PC-3 (cell line): Measurements from ENCODE around the gene PLCL2. TPM values are rescaled to one million over a fixed set of nuclear protein-coding genes. Genes with fewer than 3 reads are reported as not detected.

Experiments
- ATAC-seq: fragments of 200-7000 bp; cut with Tn5 transposase; 2 replicates; pipeline ENCODE4 v1.9.1; 2020; ENCODE audit warnings: mild to moderate bottlenecking, moderate library complexity
- BruUV-seq: library from RNA; stranded (reverse); fragments of 400-500 nt; replicated peaks from 2 replicates; lab custom pipeline; 2021; lab: Mats Ljungman, UMichigan
- CTCF ChIA-PET: fragments of 300-600 bp; sonication (Branson Sonifier 250); formaldehyde crosslinking; loops from one replicate; lab custom pipeline; 2022; ENCODE audit warnings: antibody characterized with exemption; lab: Charles Lee
- POLR2A ChIA-PET: fragments of 300-600 bp; sonication (Branson Sonifier 250); formaldehyde crosslinking; loops from one replicate; lab custom pipeline; 2022; ENCODE audit warnings: antibody characterized with exemption; ENCODE audit not compliant: unreplicated experiment; lab: Charles Lee
- DNase-seq: peaks from one replicate; pipeline ENCODE4 v3.0.0-alpha.2; 2015
- H2AFZ ChIP-seq: fragments of 300-600 bp; sonication (generic); 2 replicates; pipeline ENCODE4 v1.6.0; 2016; ENCODE audit warnings: antibody characterized with exemption, low read length
- H3F3A ChIP-seq: fragments of 300-600 bp; sonication (generic); one replicate; pipeline ENCODE4 v1.6.0; 2017; ENCODE audit warnings: antibody characterized with exemption, low read length, control low read depth, mild to moderate bottlenecking; ENCODE audit not compliant: unreplicated experiment
- H3K27ac ChIP-seq: fragments of 300-600 bp; sonication (generic); 2 replicates; pipeline ENCODE4 v1.5.1; 2016; ENCODE audit warnings: mild to moderate bottlenecking, low read length
- H3K27me3 ChIP-seq: fragments of 300-600 bp; sonication (generic); 2 replicates; pipeline ENCODE4 v1.6.1; 2016; ENCODE audit warnings: low read length, mixed read lengths
- H3K36me3 ChIP-seq: fragments of 300-600 bp; sonication (generic); 2 replicates; pipeline ENCODE4 v1.6.1; 2016; ENCODE audit warnings: low read depth, mixed run types, low read length, mixed read lengths
- H3K4me1 ChIP-seq: fragments of 300-600 bp; sonication (generic); 2 replicates; pipeline ENCODE4 v1.5.1; 2016; ENCODE audit warnings: low read length; ENCODE audit not compliant: insufficient read depth
- H3K4me2 ChIP-seq: fragments of 300-600 bp; sonication (generic); 2 replicates; pipeline ENCODE4 v1.6.0; 2016; ENCODE audit warnings: low read length
- H3K4me3 ChIP-seq: fragments of 300-600 bp; sonication (generic); 2 replicates; pipeline ENCODE4 v1.5.1; 2016; ENCODE audit warnings: mild to moderate bottlenecking, low read length, mixed read lengths
- H3K79me2 ChIP-seq: fragments of 300-600 bp; sonication (generic); 2 replicates; pipeline ENCODE4 v1.6.1; 2017; ENCODE audit warnings: low read length, mixed read lengths
- H3K9ac ChIP-seq: fragments of 300-600 bp; sonication (generic); 2 replicates; pipeline ENCODE4 v1.6.0; 2016; ENCODE audit warnings: mild to moderate bottlenecking, low read length
- H3K9me2 ChIP-seq: fragments of 300-600 bp; sonication (generic); replicated peaks from 2 replicates; pipeline ENCODE4 v1.6.1; 2016; ENCODE audit warnings: mixed run types, low read length, mixed read lengths
- H3K9me3 ChIP-seq: fragments of 300-600 bp; sonication (generic); 2 replicates; pipeline ENCODE4 v1.6.1; 2016; ENCODE audit warnings: low read length, mixed read lengths
- H4K20me1 ChIP-seq: fragments of 300-600 bp; sonication (generic); 2 replicates; pipeline ENCODE4 v1.6.1; 2016; ENCODE audit warnings: low read length, mixed read lengths
- EZH2 ChIP-seq: fragments of 300-600 bp; sonication (generic); IDR thresholded peaks from one replicate; pipeline ENCODE4 v1.6.1; 2017; ENCODE audit warnings: antibody characterized with exemption, mild to moderate bottlenecking, low read length; ENCODE audit not compliant: unreplicated experiment
- EZH2phosphoT487 ChIP-seq: fragments of 300-600 bp; sonication (generic); IDR thresholded peaks from 2 replicates; pipeline ENCODE4 v1.6.1; 2018; ENCODE audit warnings: mild to moderate bottlenecking, antibody characterized with exemption, low read length, borderline replicate concordance
- intact Hi-C: fragments of 100-400 bp; cut with micrococcal nuclease; formaldehyde crosslinking; loops from 2 replicates; pipeline ENCODE4 v1.9.0; 2023
- total RNA-seq: library from RNA; depleted of rRNA; stranded (reverse); fragments of >200 nt; gene quantifications from 2 replicates; pipeline ENCODE4 v1.2.3, GENCODE V29; 2014
- TF ChIP-seq, protein P1 (sequence below): fragments of 300-600 bp; sonication (generic); conservative IDR thresholded peaks from 2 replicates; pipeline ENCODE4 v1.5.1; 2017; ENCODE audit warnings: antibody characterized with exemption, low read depth, mild to moderate bottlenecking, low read length

PLCL2 gene
- total RNA-seq, 1 experiment from 2014 or later: 9.8 TPM

DNA sequence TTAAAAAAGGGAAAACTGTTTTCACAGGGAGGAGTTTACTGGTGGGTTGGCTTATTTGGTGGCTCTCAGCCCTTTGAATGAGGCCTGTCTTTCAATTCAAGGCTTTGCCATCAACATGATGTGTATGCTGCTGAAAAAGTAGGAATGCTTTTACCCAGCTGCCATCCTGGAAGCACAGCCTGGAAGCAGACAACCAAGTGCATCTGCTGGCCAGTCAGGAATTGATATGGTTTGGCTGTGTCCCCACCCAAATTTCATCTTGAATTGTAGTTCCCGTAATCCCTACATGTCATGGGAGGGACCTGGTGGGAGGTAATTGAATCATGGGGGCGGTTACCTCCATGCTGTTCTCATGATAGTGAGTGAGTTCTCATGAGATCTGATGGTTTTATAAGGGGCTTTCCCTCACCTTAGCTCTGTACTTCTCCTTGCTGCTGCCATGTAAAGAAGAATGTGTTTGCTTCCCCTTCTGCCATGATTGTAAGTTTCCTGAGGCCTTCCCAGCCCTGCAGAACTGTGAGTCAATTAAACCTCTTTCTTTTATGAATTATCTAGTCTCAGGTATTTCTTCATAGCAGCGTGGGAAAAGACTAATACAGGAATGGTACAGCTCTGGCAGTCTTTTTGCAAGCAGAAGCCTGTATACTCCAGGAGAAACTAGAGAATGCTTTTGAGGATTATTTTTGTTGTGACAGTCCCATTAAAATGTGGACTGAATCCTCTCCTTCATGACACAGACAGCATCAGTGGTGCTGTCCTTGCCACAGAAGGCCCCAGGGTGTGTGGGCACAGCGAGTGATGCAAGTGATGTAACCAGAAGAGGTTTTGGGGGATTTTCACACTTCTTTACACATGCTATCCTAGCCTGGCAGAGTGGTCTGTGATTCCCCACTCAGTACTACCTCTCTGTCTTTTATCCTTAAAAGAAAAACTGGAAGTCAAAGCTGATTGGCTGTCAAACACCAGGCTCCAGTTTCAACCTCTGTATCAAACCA, 20.0 kb downstream of the PLCL2 start:
- H3K9me3 ChIP-seq: no peaks in the 10 kb centered on the region
- no peak overlapping the region for H2AFZ ChIP-seq
- TF ChIP-seq EZH2 (no peak), EZH2phosphoT487 (no peak)
- TF ChIP-seq, protein P1, sequence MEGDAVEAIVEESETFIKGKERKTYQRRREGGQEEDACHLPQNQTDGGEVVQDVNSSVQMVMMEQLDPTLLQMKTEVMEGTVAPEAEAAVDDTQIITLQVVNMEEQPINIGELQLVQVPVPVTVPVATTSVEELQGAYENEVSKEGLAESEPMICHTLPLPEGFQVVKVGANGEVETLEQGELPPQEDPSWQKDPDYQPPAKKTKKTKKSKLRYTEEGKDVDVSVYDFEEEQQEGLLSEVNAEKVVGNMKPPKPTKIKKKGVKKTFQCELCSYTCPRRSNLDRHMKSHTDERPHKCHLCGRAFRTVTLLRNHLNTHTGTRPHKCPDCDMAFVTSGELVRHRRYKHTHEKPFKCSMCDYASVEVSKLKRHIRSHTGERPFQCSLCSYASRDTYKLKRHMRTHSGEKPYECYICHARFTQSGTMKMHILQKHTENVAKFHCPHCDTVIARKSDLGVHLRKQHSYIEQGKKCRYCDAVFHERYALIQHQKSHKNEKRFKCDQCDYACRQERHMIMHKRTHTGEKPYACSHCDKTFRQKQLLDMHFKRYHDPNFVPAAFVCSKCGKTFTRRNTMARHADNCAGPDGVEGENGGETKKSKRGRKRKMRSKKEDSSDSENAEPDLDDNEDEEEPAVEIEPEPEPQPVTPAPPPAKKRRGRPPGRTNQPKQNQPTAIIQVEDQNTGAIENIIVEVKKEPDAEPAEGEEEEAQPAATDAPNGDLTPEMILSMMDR: no peak
- ChIA-PET POLR2A (no interaction called here), CTCF (no interaction called here)
- no TSS peak for BruUV-seq
- no peak overlapping the region for H3K4me3 ChIP-seq
- no peaks in the 10 kb centered on the region for H3F3A ChIP-seq
- H3K79me2 ChIP-seq: peaks cover 30% of the 10 kb centered on the region
- H3K4me1 ChIP-seq: peaks cover 22% of the 10 kb centered on the region
- H3K9ac ChIP-seq: no peak overlapping the region
- no peaks in the 10 kb centered on the region for H4K20me1 ChIP-seq
- intact Hi-C loops: loop anchor here (5.0 kb wide), 1 partner anchor 108 kb away; no protein-coding TSS in a partner anchor
- no peak overlapping the region for H3K4me2 ChIP-seq
- H3K36me3 ChIP-seq: no peaks in the 10 kb centered on the region
- no peak for DNase-seq
- no peaks in the 10 kb centered on the region for H3K9me2 ChIP-seq
- H3K27ac ChIP-seq: no peak overlapping the region
- ATAC-seq: no peak; the same call in 1 of the 2 replicates
- H3K27me3 ChIP-seq: no peaks in the 10 kb centered on the region

DNA sequence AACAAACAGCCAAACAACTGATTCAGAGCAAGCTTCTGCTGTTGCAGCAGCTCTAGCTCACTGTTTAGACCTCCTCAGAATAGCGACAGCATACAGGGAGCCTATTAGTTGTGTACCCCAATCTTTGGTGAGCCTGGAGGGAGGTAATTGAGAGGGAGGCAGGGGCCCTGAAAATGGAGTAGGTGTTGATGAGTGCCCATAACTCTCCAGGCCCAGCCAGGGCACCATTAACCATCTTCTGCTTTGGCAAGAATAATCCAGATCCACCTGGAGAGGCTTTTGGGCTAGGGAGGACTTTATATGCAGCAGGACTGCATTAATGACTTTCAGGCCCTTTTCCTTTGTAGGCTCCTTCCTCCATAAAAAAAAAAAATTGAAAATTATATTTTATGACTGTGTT, 20.9 kb downstream of the PLCL2 start:
- H3K9ac ChIP-seq: no peak overlapping the region
- intact Hi-C loops: loop anchor here (5.0 kb wide), 1 partner anchor 107 kb away; no protein-coding TSS in a partner anchor
- no peaks in the 10 kb centered on the region for H3K27me3 ChIP-seq
- DNase-seq (no peak), ATAC-seq (no peak)
- ChIA-PET POLR2A (no interaction called here), CTCF (no interaction called here)
- H4K20me1 ChIP-seq: no peaks in the 10 kb centered on the region
- H3F3A ChIP-seq: no peaks in the 10 kb centered on the region
- no peak for TF ChIP-seq EZH2phosphoT487
- TF ChIP-seq EZH2: no peak
- TF ChIP-seq, protein P1: no peak
- H3K4me3 ChIP-seq: no peak overlapping the region
- no peak overlapping the region for H2AFZ ChIP-seq
- H3K9me2 ChIP-seq: no peaks in the 10 kb centered on the region
- no TSS peak for BruUV-seq
- H3K27ac ChIP-seq: no peak overlapping the region
- H3K36me3 ChIP-seq: no peaks in the 10 kb centered on the region
- H3K4me2 ChIP-seq: no peak overlapping the region
- H3K4me1 ChIP-seq: peaks cover 22% of the 10 kb centered on the region
- no peaks in the 10 kb centered on the region for H3K9me3 ChIP-seq
- peaks cover 24% of the 10 kb centered on the region for H3K79me2 ChIP-seq

DNA sequence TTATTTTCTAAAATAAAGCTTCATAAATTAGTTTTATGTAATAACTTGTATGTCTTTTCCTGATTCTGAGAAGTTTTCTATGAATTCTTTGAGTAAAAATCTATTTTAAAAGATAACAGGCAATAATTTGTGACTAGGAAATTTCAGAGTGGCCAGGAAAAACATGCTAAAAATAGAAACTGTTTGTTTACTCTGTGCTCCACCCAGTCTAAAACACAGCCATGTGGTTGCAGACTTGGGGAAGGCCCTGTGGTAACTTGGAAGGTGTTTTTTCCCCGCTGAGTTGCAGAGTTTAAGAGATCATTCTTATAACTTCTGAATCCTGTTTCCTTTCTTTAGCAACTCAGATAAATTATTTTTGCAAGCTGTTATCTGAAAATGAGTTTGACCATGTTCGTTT, 21.9 kb downstream of the PLCL2 start:
- DNase-seq: peak; percentile 55
- peaks cover 22% of the 10 kb centered on the region for H3K4me1 ChIP-seq
- peaks cover 24% of the 10 kb centered on the region for H3K79me2 ChIP-seq
- TF ChIP-seq, protein P1: no peak
- TF ChIP-seq EZH2 (no peak), EZH2phosphoT487 (no peak)
- peak overlapping the region; percentile 52 for H3K4me2 ChIP-seq
- H3K36me3 ChIP-seq: no peaks in the 10 kb centered on the region
- ChIA-PET CTCF (no interaction called here), POLR2A (no interaction called here)
- H4K20me1 ChIP-seq: no peaks in the 10 kb centered on the region
- no peaks in the 10 kb centered on the region for H3K27me3 ChIP-seq
- BruUV-seq: no TSS peak
- peak overlapping the region; percentile 1; the same call in 1 of the 2 replicates for H3K4me3 ChIP-seq
- H3K9me3 ChIP-seq: no peaks in the 10 kb centered on the region
- ATAC-seq: peak; percentile 81
- peak overlapping the region; percentile 10; the same call in 1 of the 2 replicates for H2AFZ ChIP-seq
- intact Hi-C loops: loop anchor here (5.0 kb wide), 1 partner anchor 106 kb away; no protein-coding TSS in a partner anchor
- no peaks in the 10 kb centered on the region for H3K9me2 ChIP-seq
- H3F3A ChIP-seq: no peaks in the 10 kb centered on the region
- H3K27ac ChIP-seq: peak overlapping the region; percentile 51
- H3K9ac ChIP-seq: peak overlapping the region; percentile 36
